Spinal cord (tissue), 10 donors: ENCODE data around the gene POC1A. TPM values are rescaled to one million over a fixed set of nuclear protein-coding genes. Genes with fewer than 3 reads are reported as not detected.
"Not testable (repeated sequence)": the region's sequence is repeated elsewhere in the genome, so short reads cannot be mapped to it uniquely, and the experiment has no call there.

Experiments used
- DNase-seq, 6 donors: peaks; one replicate each; pipeline versions ENCODE4 v3.0.0 to v3.0.0-alpha.2; 2013 to 2015; ENCODE audit warnings: low spot score in 6 of 6, low read depth in 4 of 6
- H3K27ac ChIP-seq: one replicate; pipeline ENCODE4 v1.5.1; 2013; ENCODE audit warnings: low read depth, low read length, control low read depth
- H3K27me3 ChIP-seq: one replicate; pipeline ENCODE4 v1.6.1; 2013; ENCODE audit warnings: low read length; ENCODE audit not compliant: control insufficient read depth, insufficient read depth
- H3K36me3 ChIP-seq: one replicate; pipeline ENCODE4 v1.6.1; 2013; ENCODE audit warnings: low read length; ENCODE audit not compliant: control insufficient read depth, insufficient read depth
- H3K4me1 ChIP-seq: one replicate; pipeline ENCODE4 v1.6.1; 2013; ENCODE audit warnings: low read length; ENCODE audit not compliant: control insufficient read depth, insufficient read depth
- H3K4me3 ChIP-seq: one replicate; pipeline ENCODE4 v1.5.1; 2013; ENCODE audit warnings: low read depth, low read length, control low read depth
- H3K9me3 ChIP-seq: one replicate; pipeline ENCODE4 v1.6.1; 2013; ENCODE audit warnings: low read length; ENCODE audit not compliant: control insufficient read depth, insufficient read depth
- WGBS: methylation state at CpG from one replicate; pipeline ENCODE4 v1.1.5; 2013; ENCODE audit warnings: missing lambda C conversion rate; ENCODE audit not compliant: insufficient coverage; 5-methylcytosine and 5-hydroxymethylcytosine counted together
- polyA plus RNA-seq, 2 donors: library from polyadenylated mRNA; unstranded; fragments of 120-200 nt; gene quantifications; one replicate each; pipeline ENCODE4 v1.2.1, GENCODE V29; 2013; ENCODE audit not compliant: insufficient read length in 2 of 2
- total RNA-seq, 2 donors: library from RNA; depleted of rRNA in 1 of 2; stranded (reverse); fragments of 120-200 nt in 1 of 2; fragments of >200 nt in 1 of 2; gene quantifications; one replicate each; pipeline versions ENCODE4 v1.2.3 to v1.2.4, GENCODE V29; 2013 to 2014
- donor health status: healthy.

POC1A gene
- total and polyA plus RNA-seq, 4 donors, result 3.9 to 8.5 (median 6.2) TPM

- H3K27ac ChIP-seq, result no peak overlapping the region
Measured at GRCh38 chr3:52050571-52050970, 103.7 kb downstream of the POC1A start.

GRCh38 chr3:52049503-52049902, 104.7 kb downstream of the POC1A start:
- peaks cover 77% of the 10 kb centered on the region for H3K36me3 ChIP-seq
- 83% methylated on average over 1 of the region's 2 CpGs for WGBS
- H3K4me1 ChIP-seq, result peaks cover 92% of the 10 kb centered on the region
- H3K4me3 ChIP-seq, result no peak overlapping the region
- no peak for DNase-seq
- no peak overlapping the region for H3K27ac ChIP-seq
- no peaks in the 10 kb centered on the region for H3K27me3 ChIP-seq
- H3K9me3 ChIP-seq, result no peaks in the 10 kb centered on the region

More at GRCh38 chr3:52050571-52050970, 103.7 kb downstream of the POC1A start:
- Histone ChIP-seq H3K4me1 (peaks cover 92% of the 10 kb centered on the region), H3K36me3 (peaks cover 78% of the 10 kb centered on the region), H3K27me3 (no peaks in the 10 kb centered on the region), H3K9me3 (no peaks in the 10 kb centered on the region), H3K4me3 (no peak overlapping the region)
- 94% methylated on average over 21 of the region's 21 CpGs for WGBS
- DNase-seq, result no peak

DNA sequence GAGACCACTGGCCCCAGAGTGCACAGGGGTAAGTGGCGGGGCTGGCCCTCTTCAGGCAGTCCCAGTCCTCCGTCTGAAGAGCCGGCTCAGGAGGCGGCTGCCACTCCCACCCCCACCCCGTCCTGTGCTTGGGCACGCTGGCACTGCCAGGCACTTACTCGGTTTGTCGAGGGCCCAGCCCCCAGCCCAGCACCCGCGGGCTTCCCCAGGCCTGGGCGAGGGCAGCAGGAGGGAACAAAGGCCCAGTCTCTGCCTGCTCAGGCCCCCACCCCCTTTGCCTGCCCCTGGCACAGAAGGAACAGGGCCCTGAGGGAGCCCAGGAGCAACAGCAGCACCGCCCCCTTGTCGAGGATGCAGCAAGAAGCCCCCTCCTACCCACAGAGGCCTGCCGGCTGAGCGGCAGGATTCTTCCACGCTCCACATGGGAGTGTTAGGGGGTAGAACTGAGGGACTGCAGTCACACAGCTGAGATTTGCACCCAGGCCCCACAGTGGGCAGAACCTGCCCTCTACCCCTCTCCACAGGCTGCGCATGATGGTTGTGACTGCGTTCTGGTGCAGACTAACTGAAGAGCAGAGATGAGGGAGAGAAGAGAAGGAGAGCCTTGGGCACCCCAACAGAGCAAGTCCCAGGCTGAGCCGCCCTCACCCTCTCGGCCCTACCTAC, 106.8 kb downstream of the POC1A start:
- peaks cover 84% of the 10 kb centered on the region for H3K4me1 ChIP-seq
- H3K9me3 ChIP-seq, result no peaks in the 10 kb centered on the region
- peak in 2 of 6 donors; percentile 49 to 71 for DNase-seq
- WGBS, result 27% methylated on average over 11 of the region's 20 CpGs
- H3K36me3 ChIP-seq, result peaks cover 56% of the 10 kb centered on the region
- peak overlapping the region; percentile 69 for H3K27ac ChIP-seq
- no peaks in the 10 kb centered on the region for H3K27me3 ChIP-seq
- no peak overlapping the region for H3K4me3 ChIP-seq

- H3K4me3 ChIP-seq, result no peak overlapping the region
- H3K36me3 ChIP-seq, result peaks cover 51% of the 10 kb centered on the region
- H3K9me3 ChIP-seq, result no peaks in the 10 kb centered on the region
- 81% methylated on average over 7 of the region's 7 CpGs for WGBS
- H3K4me1 ChIP-seq, result peaks cover 80% of the 10 kb centered on the region
- DNase-seq, result no peak
- H3K27ac ChIP-seq, result peak overlapping the region; percentile 65
- H3K27me3 ChIP-seq, result no peaks in the 10 kb centered on the region
Measured at GRCh38 chr3:52046902-52047239, 107.4 kb downstream of the POC1A start.

DNA sequence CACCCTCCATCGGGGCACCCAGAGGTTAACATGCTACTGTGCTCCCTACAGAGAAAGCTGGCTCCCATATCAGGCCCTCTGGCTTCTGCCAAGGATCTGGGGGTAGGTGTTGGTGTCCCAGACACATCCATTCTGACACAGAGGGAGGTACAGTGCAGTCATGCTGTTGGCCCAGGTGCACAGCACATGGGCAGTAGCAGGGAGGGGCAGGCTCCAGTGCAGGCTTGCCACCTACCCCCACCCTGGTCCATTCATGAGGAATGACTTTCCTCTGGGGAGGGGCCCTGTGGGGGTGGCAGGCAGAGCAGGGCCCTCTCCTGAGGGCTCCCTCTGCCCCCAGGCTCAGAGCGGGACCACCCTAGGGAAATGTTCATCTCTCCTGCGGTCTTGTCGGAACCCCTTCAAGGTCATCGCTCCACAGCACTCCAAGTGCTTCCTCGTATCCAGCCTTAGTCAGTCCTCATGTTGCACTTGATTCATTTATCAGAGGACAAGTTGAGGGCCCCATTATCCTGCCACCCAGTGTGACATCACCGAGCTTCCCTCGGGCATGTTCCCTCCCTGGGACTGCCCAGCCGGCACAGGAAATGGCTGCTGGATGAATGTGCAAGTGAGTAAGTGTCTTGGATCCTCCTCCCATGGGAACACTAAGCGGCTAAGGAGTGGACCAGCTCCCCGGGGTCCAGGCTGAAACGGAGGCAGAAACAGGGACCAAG, 107.9 kb downstream of the POC1A start:
- Histone ChIP-seq H3K27me3 (no peaks in the 10 kb centered on the region), H3K4me3 (no peak overlapping the region), H3K27ac (peak overlapping the region; percentile 65), H3K4me1 (peaks cover 80% of the 10 kb centered on the region), H3K36me3 (peaks cover 45% of the 10 kb centered on the region), H3K9me3 (no peaks in the 10 kb centered on the region)
- DNase-seq, result no peak
- WGBS, result 69% methylated on average over 10 of the region's 12 CpGs

- DNase-seq, result no peak
- WGBS, result 82% methylated on average over 17 of the region's 18 CpGs
- Histone ChIP-seq H3K9me3 (no peaks in the 10 kb centered on the region), H3K4me3 (no peak overlapping the region), H3K27me3 (no peaks in the 10 kb centered on the region), H3K36me3 (peaks cover 34% of the 10 kb centered on the region), H3K4me1 (peaks cover 84% of the 10 kb centered on the region), H3K27ac (no peak overlapping the region)
Measured at GRCh38 chr3:52044869-52045619, 109.2 kb downstream of the POC1A start.

DNA sequence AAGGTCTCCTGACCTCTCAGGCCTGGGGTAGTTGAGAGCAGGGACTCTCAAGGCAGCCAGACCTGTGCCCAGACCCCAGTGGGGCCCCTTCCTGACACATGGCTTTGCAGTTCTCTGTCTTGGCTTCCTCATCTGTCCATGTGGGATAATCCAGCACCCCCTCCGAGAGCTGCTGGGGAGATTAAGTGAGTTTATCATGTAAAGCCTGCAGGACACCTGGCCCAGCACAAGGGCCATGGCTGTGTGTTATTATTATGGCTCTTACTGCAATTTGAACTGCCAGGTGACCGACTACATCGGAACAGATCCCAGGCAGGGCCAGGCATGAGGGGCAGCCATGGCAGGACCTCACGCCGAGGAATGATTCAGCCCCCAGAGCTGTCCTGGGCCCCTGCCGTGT, 110.5 kb downstream of the POC1A start:
- H3K4me1 ChIP-seq, result peaks cover 86% of the 10 kb centered on the region
- H3K4me3 ChIP-seq, result no peak overlapping the region
- WGBS, result 57% methylated on average over 6 of the region's 6 CpGs
- H3K9me3 ChIP-seq, result no peaks in the 10 kb centered on the region
- peaks cover 22% of the 10 kb centered on the region for H3K36me3 ChIP-seq
- no peak overlapping the region for H3K27ac ChIP-seq
- DNase-seq, result no peak
- no peaks in the 10 kb centered on the region for H3K27me3 ChIP-seq

DNA sequence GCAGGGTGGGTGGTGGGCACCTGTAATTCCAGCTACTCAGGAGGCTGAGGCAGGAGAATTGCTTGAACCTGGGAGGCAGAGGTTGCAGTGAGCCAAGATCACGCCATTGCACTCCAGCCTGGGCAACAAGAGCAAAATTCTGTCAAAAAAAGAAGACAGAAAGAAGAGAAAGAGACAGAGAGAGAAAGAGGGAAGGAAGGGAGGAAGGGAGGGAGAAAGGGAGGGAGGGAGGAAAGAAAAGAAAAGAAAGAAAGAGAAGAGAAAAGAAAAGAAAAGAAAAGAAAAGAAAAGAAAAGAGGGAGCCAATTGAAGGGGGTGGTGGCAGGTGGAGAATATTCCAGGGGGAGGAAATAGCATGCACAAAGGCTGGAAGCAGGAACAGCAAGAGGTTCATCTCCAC, 111.2 kb downstream of the POC1A start:
- H3K4me3 ChIP-seq, H3K27me3 ChIP-seq, DNase-seq, H3K27ac ChIP-seq, H3K9me3 ChIP-seq: not testable (repeated sequence)
- peaks cover 87% of the 10 kb centered on the region for H3K4me1 ChIP-seq
- H3K36me3 ChIP-seq, result peaks cover 18% of the 10 kb centered on the region
- 100% methylated on average over 1 of the region's 1 CpG for WGBS

DNA sequence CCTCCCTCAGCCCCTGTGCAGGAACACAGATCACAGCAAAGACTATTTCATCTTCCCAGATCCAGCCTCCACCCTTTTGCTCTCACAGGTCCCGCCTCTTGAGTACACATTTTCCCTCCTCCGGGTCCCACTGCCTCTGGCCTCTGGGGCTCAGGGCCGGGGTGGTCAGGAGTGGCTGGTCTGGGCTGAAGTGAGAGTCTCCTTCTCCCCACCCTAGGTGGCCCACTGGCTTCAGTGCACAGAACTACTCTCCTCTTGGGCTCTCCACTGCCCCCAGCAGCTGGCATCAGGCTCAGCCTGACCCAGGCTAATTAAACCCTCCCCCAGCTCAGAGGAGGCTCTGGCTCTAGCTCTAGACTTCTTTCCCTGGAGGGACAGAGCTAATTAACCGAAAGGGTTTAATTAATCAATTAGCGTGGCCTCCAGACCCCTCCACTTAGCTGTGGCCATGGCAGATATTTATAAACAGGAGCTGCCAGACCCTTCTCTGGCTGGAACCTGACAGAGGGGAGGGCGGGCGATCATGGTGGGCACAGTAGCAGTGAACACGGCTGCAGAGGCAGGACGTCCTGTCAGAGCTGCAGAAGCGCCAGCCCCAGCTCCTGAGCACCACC, 113.0 kb downstream of the POC1A start:
- peak in 2 of 6 donors; percentile 66 to 84 for DNase-seq
- Histone ChIP-seq H3K27ac (peak overlapping the region; percentile 96), H3K9me3 (no peaks in the 10 kb centered on the region), H3K36me3 (peaks cover 3% of the 10 kb centered on the region), H3K27me3 (no peaks in the 10 kb centered on the region), H3K4me1 (peaks cover 83% of the 10 kb centered on the region), H3K4me3 (no peak overlapping the region)
- 42% methylated on average over 7 of the region's 10 CpGs for WGBS
